ENCODE measurements around the gene CHSY1. TPM values are rescaled to one million over a fixed set of nuclear protein-coding genes. Genes with fewer than 3 reads are reported as not detected.
"Not testable (repeated sequence)": the region's sequence is repeated elsewhere in the genome, so short reads cannot be mapped to it uniquely, and the experiment has no call there.

The CHSY1 gene
- total RNA-seq, 2 donors from 2014 or later: 48.6 to 57.3 TPM

- no peak for DNase-seq (ENCODE audit: low spot score)
- intact Hi-C loops (cut with DNase I): no loop called here
These were observed 26.2 kb downstream of the CHSY1 start for GRCh38 chr15:101225658-101226057.

- intact Hi-C loops (cut with DNase I): no loop called here
- DNase-seq (ENCODE audit: low spot score): no peak
These were observed 29.9 kb downstream of the CHSY1 start for GRCh38 chr15:101221902-101222301.

GRCh38 chr15:101220060-101220459 is 31.8 kb downstream of the CHSY1 start:
- intact Hi-C loops (cut with DNase I): no loop called here
- DNase-seq (ENCODE audit: low spot score): no peak

GRCh38 chr15:101219441-101219840 is 32.4 kb downstream of the CHSY1 start:
- DNase-seq (ENCODE audit: low spot score): no peak
- intact Hi-C loops (cut with DNase I): no loop called here

- intact Hi-C loops (cut with DNase I): no loop called here
- DNase-seq (ENCODE audit: low spot score): no peak
These were observed 34.4 kb downstream of the CHSY1 start for GRCh38 chr15:101217446-101217845.

- intact Hi-C loops (cut with DNase I): no loop called here
- DNase-seq (ENCODE audit: low spot score): no peak
These were observed 35.7 kb downstream of the CHSY1 start for GRCh38 chr15:101216100-101216499.

- DNase-seq (ENCODE audit: low spot score): no peak
- intact Hi-C loops (cut with DNase I): no loop called here
These were observed 36.2 kb downstream of the CHSY1 start for GRCh38 chr15:101215681-101216080.

GRCh38 chr15:101214435-101215097 is 37.3 kb downstream of the CHSY1 start:
- DNase-seq (ENCODE audit: low spot score); intact Hi-C loops (cut with DNase I): not testable (repeated sequence)

GRCh38 chr15:101213570-101213969 is 38.3 kb downstream of the CHSY1 start:
- DNase-seq (ENCODE audit: low spot score): no peak
- intact Hi-C loops (cut with DNase I): no loop called here

GRCh38 chr15:101213147-101213546 is 38.7 kb downstream of the CHSY1 start:
- intact Hi-C loops (cut with DNase I): no loop called here
- no peak for DNase-seq (ENCODE audit: low spot score)

GRCh38 chr15:101211897-101212296 is 40.0 kb downstream of the CHSY1 start:
- no peak for DNase-seq (ENCODE audit: low spot score)
- intact Hi-C loops (cut with DNase I): no loop called here

- DNase-seq (ENCODE audit: low spot score): no peak
- intact Hi-C loops (cut with DNase I): no loop called here
These were observed 41.4 kb downstream of the CHSY1 start for GRCh38 chr15:101210466-101210865.

GRCh38 chr15:101210058-101210457 is 41.8 kb downstream of the CHSY1 start:
- intact Hi-C loops (cut with DNase I): no loop called here
- DNase-seq (ENCODE audit: low spot score): no peak

GRCh38 chr15:101209285-101209845 is 42.5 kb downstream of the CHSY1 start:
- no peak for DNase-seq (ENCODE audit: low spot score)

GRCh38 chr15:101207867-101208288 is 44.0 kb downstream of the CHSY1 start:
- DNase-seq (ENCODE audit: low spot score): peak; percentile 84
- intact Hi-C loops (cut with DNase I): no loop called here

More at GRCh38 chr15:101209285-101209845, 42.5 kb downstream of the CHSY1 start:
- intact Hi-C loops (cut with DNase I): no loop called here

GRCh38 chr15:101206176-101206591 is 45.7 kb downstream of the CHSY1 start:
- peak; percentile 77 for DNase-seq (ENCODE audit: low spot score)
- intact Hi-C loops (cut with DNase I): no loop called here

GRCh38 chr15:101204739-101205535 is 46.9 kb downstream of the CHSY1 start:
- intact Hi-C loops (cut with DNase I): no loop called here
- DNase-seq (ENCODE audit: low spot score): no peak

- no peak for DNase-seq (ENCODE audit: low spot score)
- intact Hi-C loops (cut with DNase I): no loop called here
These were observed 48.1 kb downstream of the CHSY1 start for GRCh38 chr15:101203607-101204189.

GRCh38 chr15:101203029-101203573 is 48.7 kb downstream of the CHSY1 start:
- no peak for DNase-seq (ENCODE audit: low spot score)
- intact Hi-C loops (cut with DNase I): no loop called here

All from posterior vena cava (tissue), 2 donors.